Large intestine (tissue), 3 donors: ENCODE measurements around the gene BAG5. TPM values are rescaled to one million over a fixed set of nuclear protein-coding genes. Genes with fewer than 3 reads are reported as not detected.
"Not testable (repeated sequence)": the region's sequence is repeated elsewhere in the genome, so short reads cannot be mapped to it uniquely, and the experiment has no call there.

Source experiments
- DNase-seq, 2 donors: peaks; one replicate each; pipeline versions ENCODE4 v3.0.0 to v3.0.0-alpha.2; 2013
- H3K27ac ChIP-seq: one replicate; pipeline ENCODE4 v1.5.1; 2013; ENCODE audit warnings: low read length
- H3K27me3 ChIP-seq: 2 replicates; pipeline ENCODE4 v1.6.1; 2013; ENCODE audit warnings: low read length; ENCODE audit not compliant: control insufficient read depth, insufficient read depth
- H3K36me3 ChIP-seq: 2 replicates; pipeline ENCODE4 v1.6.1; 2013; ENCODE audit warnings: low read length; ENCODE audit not compliant: control insufficient read depth, insufficient read depth
- H3K4me1 ChIP-seq: one replicate; pipeline ENCODE4 v1.6.1; 2013; ENCODE audit warnings: low read length; ENCODE audit not compliant: control insufficient read depth, insufficient read depth
- H3K4me3 ChIP-seq: one replicate; pipeline ENCODE4 v1.5.1; 2013; ENCODE audit warnings: low read length
- H3K9me3 ChIP-seq: one replicate; pipeline ENCODE4 v1.6.1; 2013; ENCODE audit warnings: mild to moderate bottlenecking, low read depth, low read length, moderate library complexity; ENCODE audit not compliant: control insufficient read depth
- WGBS: methylation state at CpG from one replicate; pipeline ENCODE4 v1.1.5; 2013; ENCODE audit warnings: low lambda C conversion rate; ENCODE audit not compliant: insufficient coverage; 5-methylcytosine and 5-hydroxymethylcytosine counted together
- polyA plus RNA-seq: library from polyadenylated mRNA; unstranded; fragments of 120-200 nt; gene quantifications from one replicate; pipeline ENCODE4 v1.2.1, GENCODE V29; 2013

Gene BAG5
- polyA plus RNA-seq, 1 donor, result 22.5 TPM

GRCh38 chr14:103517174-103517566 is 45.3 kb downstream of the BAG5 start:
- no CpG with 5 or more reads among the region's 10 CpGs for WGBS
- Histone ChIP-seq H3K4me3 (no peak overlapping the region), H3K36me3 (peaks cover 21% of the 10 kb centered on the region), H3K27ac (no peak overlapping the region), H3K4me1 (peaks cover 15% of the 10 kb centered on the region), H3K27me3 (no peaks in the 10 kb centered on the region), H3K9me3 (no peaks in the 10 kb centered on the region)
- DNase-seq, result no peak

- Histone ChIP-seq H3K27ac (no peak overlapping the region), H3K4me3 (no peak overlapping the region), H3K4me1 (peaks cover 15% of the 10 kb centered on the region), H3K27me3 (no peaks in the 10 kb centered on the region), H3K36me3 (peaks cover 21% of the 10 kb centered on the region), H3K9me3 (no peaks in the 10 kb centered on the region)
- no peak for DNase-seq
- WGBS, result no CpG with 5 or more reads among the region's 10 CpGs
These were observed 45.9 kb downstream of the BAG5 start for GRCh38 chr14:103516426-103517173.

DNA sequence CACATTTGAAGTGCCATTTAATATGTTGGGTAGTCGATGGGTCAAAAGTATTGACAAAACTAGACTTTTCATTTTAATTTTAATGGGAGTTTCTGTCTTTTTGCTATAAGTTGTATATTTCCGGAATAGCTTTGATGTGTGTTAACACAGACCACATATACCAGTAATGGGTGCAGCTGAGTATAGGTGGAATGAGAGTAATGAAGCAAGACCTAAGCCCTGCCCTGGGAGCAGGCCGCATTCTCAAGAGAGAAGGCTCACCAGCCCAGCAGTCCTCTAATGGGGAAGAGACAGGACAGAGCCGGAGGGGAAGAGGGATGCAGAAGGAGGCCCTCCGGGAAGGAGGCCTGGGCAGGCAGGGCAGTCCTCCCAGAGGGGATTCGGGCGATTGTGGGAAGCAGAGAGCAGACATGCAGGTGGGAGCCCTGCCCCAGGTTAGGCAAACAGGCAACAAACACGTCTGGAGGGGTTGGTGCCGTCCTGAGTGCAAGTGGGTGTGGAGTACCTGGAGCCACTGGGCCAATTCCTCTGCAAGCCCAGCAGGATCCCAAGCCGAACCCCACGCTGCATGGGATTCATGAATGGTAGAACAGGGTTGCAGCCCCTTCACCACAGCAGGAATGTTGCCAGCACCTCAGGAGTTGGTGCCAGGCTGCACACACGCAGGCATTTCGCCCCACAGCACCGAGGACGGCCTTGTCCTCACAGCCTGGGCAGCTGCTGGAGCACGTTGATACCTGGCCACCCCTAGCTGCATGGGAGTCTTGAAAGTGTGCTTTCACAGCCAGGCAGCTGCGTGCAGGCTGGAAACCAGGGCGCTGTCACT is 47.6 kb downstream of the BAG5 start:
- WGBS, result no CpG with 5 or more reads among the region's 18 CpGs
- no peak for DNase-seq
- Histone ChIP-seq H3K9me3 (no peaks in the 10 kb centered on the region), H3K27ac (no peak overlapping the region), H3K4me3 (no peak overlapping the region), H3K4me1 (peaks cover 5% of the 10 kb centered on the region), H3K36me3 (peaks cover 25% of the 10 kb centered on the region), H3K27me3 (no peaks in the 10 kb centered on the region)

DNA sequence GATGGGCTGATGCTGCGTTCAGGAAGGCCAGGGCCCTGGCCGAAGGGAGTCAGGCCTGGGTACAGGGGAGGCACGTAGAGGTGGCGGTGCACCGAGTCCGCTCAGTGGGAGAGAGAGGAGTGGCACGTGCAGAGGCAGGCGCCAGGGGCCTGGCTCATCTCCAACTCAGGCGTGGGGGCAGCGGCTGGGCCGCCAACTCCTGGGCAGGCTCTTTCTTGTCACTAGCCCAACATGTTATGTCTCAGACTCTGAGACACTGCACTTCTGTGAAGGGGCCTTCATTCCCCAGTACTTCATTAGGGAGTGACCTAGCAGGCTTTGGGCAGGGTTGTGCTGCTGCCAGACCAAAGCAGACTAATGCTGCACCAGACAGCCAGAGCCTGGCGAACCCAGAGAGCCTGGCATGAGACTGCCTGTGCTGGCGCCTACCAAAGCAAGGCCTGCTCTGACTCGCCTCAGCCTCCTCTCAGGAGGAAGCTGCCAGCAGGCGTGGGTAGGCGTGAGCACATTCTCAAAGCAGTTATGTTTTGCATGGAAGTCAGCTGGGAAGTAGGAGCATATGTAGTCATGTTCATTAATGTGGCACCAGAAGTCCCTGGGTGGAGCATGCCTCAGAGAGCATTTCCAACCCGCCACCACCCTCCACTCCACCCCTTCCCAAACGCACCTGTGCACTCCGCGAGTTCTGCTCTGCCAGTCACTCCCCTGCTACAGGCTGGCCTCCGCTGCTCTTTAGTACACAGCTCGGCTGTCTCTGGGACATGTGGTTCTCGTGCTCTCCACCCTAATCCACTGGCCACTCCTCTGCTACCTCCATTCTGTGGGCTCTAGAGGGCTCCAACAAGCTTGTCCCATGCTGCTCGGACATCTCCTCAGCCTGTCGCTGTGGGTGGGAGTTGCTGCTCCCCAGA is 49.5 kb downstream of the BAG5 start:
- H3K27ac ChIP-seq, result peak overlapping the region; percentile 38

DNA sequence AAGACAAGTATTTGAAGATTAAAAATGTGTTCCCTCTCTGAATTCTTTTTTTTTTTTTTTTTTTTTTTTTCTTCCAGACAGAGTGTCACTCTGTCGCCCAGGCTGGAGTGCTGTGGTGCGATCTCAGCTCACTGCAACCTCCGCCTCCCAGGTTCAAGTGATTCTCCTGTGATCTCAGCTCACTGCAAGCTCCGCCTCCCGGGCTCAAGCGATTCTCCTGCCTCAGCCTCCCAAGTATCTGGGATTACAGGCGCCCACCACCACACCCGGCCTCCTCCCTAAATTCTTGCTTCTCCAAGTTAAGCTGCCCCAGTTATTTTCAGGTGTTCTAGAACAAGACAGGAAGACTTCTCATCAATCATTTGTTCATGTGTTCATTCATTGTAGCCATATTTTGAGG is 50.3 kb downstream of the BAG5 start:
- DNase-seq, H3K4me3 ChIP-seq, H3K4me1 ChIP-seq, H3K9me3 ChIP-seq, H3K27me3 ChIP-seq: not testable (repeated sequence)
- Histone ChIP-seq H3K36me3 (peaks cover 28% of the 10 kb centered on the region), H3K27ac (peak overlapping the region; percentile 38)
- 100% methylated on average over 2 of the region's 8 CpGs for WGBS

More for the DNA sequence above, 49.5 kb downstream of the BAG5 start:
- no peak overlapping the region for H3K4me3 ChIP-seq
- no peaks in the 10 kb centered on the region for H3K9me3 ChIP-seq
- DNase-seq, result no peak
- WGBS, result no CpG with 5 or more reads among the region's 25 CpGs
- peaks cover 26% of the 10 kb centered on the region for H3K36me3 ChIP-seq
- no peaks in the 10 kb centered on the region for H3K27me3 ChIP-seq
- no peaks in the 10 kb centered on the region for H3K4me1 ChIP-seq

DNA sequence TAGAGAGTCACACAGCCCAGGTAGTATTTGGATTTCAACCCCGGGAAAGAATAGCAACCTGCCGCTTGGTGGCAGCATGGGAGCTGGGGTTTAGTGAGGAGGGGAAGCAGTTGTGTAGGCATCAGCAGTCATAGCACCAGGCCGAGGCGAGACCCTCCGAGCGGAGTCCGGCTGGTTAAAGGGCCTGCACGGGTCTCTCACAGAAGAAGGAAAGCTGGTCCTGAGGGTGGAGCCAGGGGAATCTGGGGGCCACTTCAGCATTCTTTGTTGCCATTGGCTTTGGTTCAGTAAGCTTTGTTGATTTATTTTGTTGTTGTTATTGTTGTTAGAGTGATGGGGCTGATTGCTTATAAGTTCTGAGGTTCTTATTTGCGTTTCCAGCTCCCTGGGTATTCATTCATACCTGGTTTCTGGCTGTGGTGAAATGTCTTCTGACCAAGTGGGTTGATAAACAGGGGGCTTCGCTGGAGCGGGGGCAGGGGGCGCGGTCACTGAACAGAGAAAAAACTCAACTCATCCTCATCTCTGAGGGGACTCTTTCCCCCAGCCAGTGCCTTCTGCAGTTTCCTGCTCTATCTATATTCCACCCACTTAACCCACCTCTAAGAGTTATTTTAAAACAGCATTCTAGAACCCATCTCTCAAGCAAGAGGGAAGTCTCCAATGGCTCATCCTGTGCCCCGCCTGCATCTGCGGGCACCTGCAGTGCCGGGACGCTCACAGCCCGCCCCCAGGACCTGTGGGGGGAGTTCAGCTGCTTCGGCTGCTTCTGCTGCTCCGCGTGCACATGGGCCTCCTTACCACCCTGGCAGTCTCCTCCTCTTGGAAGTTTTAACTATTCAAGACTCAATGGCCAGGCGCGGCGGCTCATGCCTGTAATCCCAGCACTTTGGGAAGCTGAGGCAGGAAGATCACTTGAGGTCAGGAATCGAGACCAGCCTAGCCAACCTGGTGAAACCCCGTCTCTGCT is 51.4 kb downstream of the BAG5 start:
- Histone ChIP-seq H3K4me1 (no peaks in the 10 kb centered on the region), H3K27ac (no peak overlapping the region), H3K36me3 (peaks cover 31% of the 10 kb centered on the region), H3K9me3 (no peaks in the 10 kb centered on the region), H3K27me3 (no peaks in the 10 kb centered on the region), H3K4me3 (no peak overlapping the region)
- DNase-seq, result no peak
- no CpG with 5 or more reads among the region's 26 CpGs for WGBS

DNA sequence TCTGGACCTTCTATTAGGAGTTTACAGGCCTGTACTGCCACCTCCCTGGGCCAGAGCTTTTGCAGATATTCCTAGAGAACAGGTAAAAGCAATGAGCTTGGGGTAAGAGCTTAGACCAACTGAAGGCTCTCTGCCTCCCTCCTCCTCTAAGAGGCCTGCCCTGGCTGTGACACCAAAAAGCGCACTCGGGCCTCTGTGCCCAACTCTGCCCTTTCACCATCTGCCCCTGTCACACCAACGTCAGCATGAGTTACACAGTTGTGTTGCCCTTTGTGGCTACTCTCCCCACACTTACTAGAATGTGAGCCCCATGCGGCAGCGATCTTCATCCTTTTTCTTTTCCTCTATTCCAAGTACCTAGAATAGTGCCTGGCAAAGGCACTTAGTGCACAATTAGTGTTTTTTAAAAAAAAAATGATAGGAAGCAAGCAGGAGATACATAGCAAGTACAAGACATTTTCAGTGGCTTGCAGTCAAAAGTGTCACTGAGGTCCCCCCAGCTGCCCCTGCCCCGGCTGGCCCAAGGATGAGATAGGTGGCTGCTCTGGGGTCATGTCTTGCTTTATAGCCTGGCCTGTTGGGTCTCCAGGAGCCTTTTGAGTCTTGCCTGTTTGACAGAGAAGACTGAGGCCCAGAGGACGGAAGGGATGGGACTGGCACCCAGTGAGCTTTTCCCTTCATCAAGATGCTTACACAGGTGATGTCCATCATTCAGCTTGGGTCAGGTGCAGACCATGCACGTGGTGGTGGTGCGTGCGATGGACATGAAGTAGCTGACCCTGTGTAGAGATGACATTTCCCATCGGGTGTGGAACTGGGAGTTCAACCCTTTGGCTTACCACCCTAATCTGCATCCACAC is 52.4 kb downstream of the BAG5 start:
- no peaks in the 10 kb centered on the region for H3K4me1 ChIP-seq
- H3K4me3 ChIP-seq, result no peak overlapping the region
- peaks cover 36% of the 10 kb centered on the region for H3K36me3 ChIP-seq
- no CpG with 5 or more reads among the region's 11 CpGs for WGBS
- DNase-seq, result no peak
- no peaks in the 10 kb centered on the region for H3K9me3 ChIP-seq
- no peak overlapping the region for H3K27ac ChIP-seq
- no peaks in the 10 kb centered on the region for H3K27me3 ChIP-seq

GRCh38 chr14:103508521-103509329 is 53.7 kb downstream of the BAG5 start:
- no peak for DNase-seq
- H3K36me3 ChIP-seq, result peaks cover 48% of the 10 kb centered on the region

More at GRCh38 chr14:103508521-103509329, 53.7 kb downstream of the BAG5 start:
- WGBS, result no CpG with 5 or more reads among the region's 16 CpGs
- Histone ChIP-seq H3K9me3 (no peaks in the 10 kb centered on the region), H3K27ac (no peak overlapping the region), H3K4me1 (no peaks in the 10 kb centered on the region), H3K4me3 (no peak overlapping the region), H3K27me3 (no peaks in the 10 kb centered on the region)
